Measurements from ENCODE around the gene GPD1. TPM values are rescaled to one million over a fixed set of nuclear protein-coding genes. Genes with fewer than 3 reads are reported as not detected.

GPD1 gene
- total and polyA plus RNA-seq, 9 of the 15 experiments (the other 6 are each of a cell fraction or from before 2014, with no cell fraction given): 0.13 to 1.00 (median 0.55) TPM

GRCh38 chr12:50110762-50111351 lies 7.0 kb downstream of the GPD1 start (continued):
- no peak for TF ChIP-seq CEBPG (CRISPR knock-in tag; IDR thresholded peaks at IDR 0.05)
- TF ChIP-seq CEBPG (tag; conservative IDR thresholded peaks at IDR 0.05 in 1 of 2, IDR thresholded peaks at IDR 0.05 in 1 of 2): no peak
- no peak for TF ChIP-seq LEF1 (IDR thresholded peaks at IDR 0.05)
- no peak for TF ChIP-seq CHCHD3 (CRISPR knock-in tag; IDR thresholded peaks at IDR 0.05)
- no peak for TF ChIP-seq ZNF41 (CRISPR knock-in tag; conservative IDR thresholded peaks at IDR 0.05)
- no peak for TF ChIP-seq NFE2L1 (tag; IDR thresholded peaks at IDR 0.05; ENCODE audit: borderline replicate concordance, low read depth)
- TF ChIP-seq GTF2B (IDR thresholded peaks at IDR 0.05; ENCODE audit: extremely low read depth, insufficient read length): no peak
- TF ChIP-seq ZNF212 (CRISPR knock-in tag; IDR thresholded peaks at IDR 0.05): no peak
- TF ChIP-seq ZNF699 (CRISPR knock-in tag; IDR thresholded peaks at IDR 0.05; ENCODE audit: insufficient replicate concordance): no peak

GRCh38 chr12:50111395-50111692 lies 7.5 kb downstream of the GPD1 start:
- in situ Hi-C loops (cut with MboI): no loop called here
- no peaks in the 10 kb centered on the region for H3K27me3 ChIP-seq (ENCODE audit: control insufficient read depth in 2 of 2, insufficient read depth in 2 of 2, low read length in 2 of 2)
- POLR2A ChIA-PET: interaction anchor here (0.6 to 2.8 kb wide), 15 partner anchors 8 to 348 kb away, joined by 3 to 15 read pairs (median 4); partner anchors contain the start of genes CERS5 and GPD1
- peaks cover 29 to 48% of the 10 kb centered on the region in 2 experiments for H3K4me1 ChIP-seq (replicated peaks in 1 of 2; ENCODE audit: control insufficient read depth in 2 of 2, insufficient read depth in 2 of 2, low read length in 2 of 2)
- peak overlapping the region; percentile 90 for H2AFZ ChIP-seq (ENCODE audit: low read depth, low read length)
- no TSS peak for BruUV-seq (replicated peaks)
- WGBS (ENCODE audit: insufficient coverage, low coverage, missing lambda C conversion rate): 11% methylated on average over 11 of the region's 19 CpGs
- ATAC-seq: no peak
- peaks cover 5% of the 10 kb centered on the region; the same call in 1 of the 2 replicates for H4K20me1 ChIP-seq (replicated peaks; ENCODE audit: control insufficient read depth, insufficient read depth, low read length)
- H3K4me2 ChIP-seq (ENCODE audit: insufficient read depth, low read length): peak overlapping the region; percentile 98
- no peaks in the 10 kb centered on the region for H3K9me3 ChIP-seq (replicated peaks; ENCODE audit: control insufficient read depth, insufficient read depth, low read depth, low read length)
- no peak for FAIRE-seq
- H3K36me3 ChIP-seq (ENCODE audit: control insufficient read depth, insufficient read depth, low read length): peaks cover 8% of the 10 kb centered on the region; the same call in 1 of the 3 replicates
- H3K9me1 ChIP-seq (ENCODE audit: control insufficient read depth, insufficient read depth, low read length): no peaks in the 10 kb centered on the region
- no peak for DNase-seq (ENCODE audit: extremely low read depth in 1 of 4, low spot score in 3 of 4)
- H3K27ac ChIP-seq (ENCODE audit: extremely low read depth, low read depth, low read length): no peak overlapping the region
- CTCF ChIA-PET (ENCODE audit: low intra/inter-chr PET ratio): interaction anchor here (0.8 to 1.3 kb wide), 3 partner anchors 23 to 145 kb away, joined by 4 read pairs; no protein-coding TSS in a partner anchor
- peak overlapping the region in 1 of 2 experiments; percentile 60; a peak in 2 of 4 replicates for H3K9ac ChIP-seq (ENCODE audit: insufficient read depth in 1 of 2, low read depth in 2 of 2, low read length in 2 of 2)
- intact Hi-C loops (cut with micrococcal nuclease): loop anchor here (1.0 kb wide), 1 partner anchor 26 kb away; the partner anchor contains the start of gene SMARCD1
- H3K4me3 ChIP-seq: peak overlapping the region; percentile 78
- peaks cover 37% of the 10 kb centered on the region for H3K79me2 ChIP-seq (ENCODE audit: control insufficient read depth, insufficient read depth, low read length)
- TF ChIP-seq NCOA6 (IDR thresholded peaks at IDR 0.05) (no peak), NFIC (IDR thresholded peaks at IDR 0.05) (peak; percentile 48), ZBTB33 (CRISPR knock-in tag; IDR thresholded peaks at IDR 0.05) (peak; percentile 96), ZBTB43 (CRISPR knock-in tag; IDR thresholded peaks at IDR 0.05) (no peak), ZBTB8A (IDR thresholded peaks at IDR 0.05; ENCODE audit: partially characterized antibody) (no peak), ETV1 (tag; conservative IDR thresholded peaks at IDR 0.05; ENCODE audit: low read depth) (no peak), ZNF197 (CRISPR knock-in tag; IDR thresholded peaks at IDR 0.05; ENCODE audit: low read depth) (no peak)
